Tibial nerve (tissue), 4 donors: ENCODE results near the gene BBS4.

ENCODE experiments used
- CTCF ChIP-seq, 5 experiments: fragments of 200-600 bp in 3 of 5; fragments of 450-650 bp in 2 of 5; sonication (generic) in 3 of 5; IDR thresholded peaks; one replicate each; pipeline ENCODE4 v1.5.1; 2016 to 2019; ENCODE audit warnings: antibody characterized with exemption in 5 of 5, mild to moderate bottlenecking in 3 of 5, moderate library complexity in 2 of 5
- EP300 ChIP-seq, 2 donors: sonication (generic); formaldehyde crosslinking; IDR thresholded peaks; one replicate each; pipeline ENCODE4 v1.6.1; 2017; ENCODE audit warnings: antibody characterized with exemption in 2 of 2, mild to moderate bottlenecking in 1 of 2

- TF ChIP-seq CTCF (IDR thresholded peaks at IDR 0.05): no peak
- TF ChIP-seq EP300 (IDR thresholded peaks at IDR 0.05): no peak
These were observed 14.5 kb upstream of the BBS4 start for GRCh38 chr15:72671525-72671924.
